Heart left ventricle (tissue), 16 donors: ENCODE measurements around the gene RRP1. TPM values are rescaled to one million over a fixed set of nuclear protein-coding genes. Genes with fewer than 3 reads are reported as not detected.

ENCODE experiments used
- ATAC-seq, 4 donors: fragments of 200-7000 bp; cut with Tn5 transposase; one replicate each; pipeline ENCODE4 v1.9.1; 2020 to 2022; ENCODE audit warnings: moderate library complexity in 4 of 4, mild to moderate bottlenecking in 3 of 4, moderate number of reproducible peaks in 1 of 4
- DNase-seq, 5 donors: peaks; one replicate each; pipeline ENCODE4 v3.0.0-alpha.2; 2020
- H3K27ac ChIP-seq, 12 donors: fragments of 200-600 bp; sonication (generic) in 4 of 12; one replicate each; pipeline versions ENCODE4 v1.5.0 to v1.8.0; 2016 to 2022; ENCODE audit warnings: mild to moderate bottlenecking in 2 of 12
- H3K27me3 ChIP-seq, 9 donors: fragments of 200-600 bp; sonication (generic) in 2 of 9; one replicate each; pipeline versions ENCODE4 v1.5.1 to v1.8.0; 2016 to 2022; ENCODE audit warnings: mild to moderate bottlenecking in 3 of 9
- H3K36me3 ChIP-seq, 9 donors: fragments of 200-600 bp; sonication (generic) in 2 of 9; one replicate each; pipeline versions ENCODE4 v1.5.0 to v1.8.0; 2018 to 2022; ENCODE audit warnings: mild to moderate bottlenecking in 2 of 9
- H3K4me1 ChIP-seq, 12 donors: fragments of 200-600 bp; sonication (generic) in 4 of 12; one replicate each; pipeline versions ENCODE4 v1.5.0 to v1.8.0; 2016 to 2022; ENCODE audit warnings: mild to moderate bottlenecking in 3 of 12
- H3K4me3 ChIP-seq, 12 donors: fragments of 200-600 bp; sonication (generic) in 4 of 12; one replicate each; pipeline versions ENCODE4 v1.5.0 to v1.8.0; 2017 to 2022; ENCODE audit warnings: mild to moderate bottlenecking in 9 of 12, moderate library complexity in 4 of 12
- H3K9me3 ChIP-seq, 12 donors: fragments of 200-600 bp; sonication (generic) in 4 of 12; one replicate each; pipeline versions ENCODE4 v1.5.0 to v1.8.0; 2016 to 2022; ENCODE audit warnings: mild to moderate bottlenecking in 1 of 12
- CTCF ChIP-seq, 12 donors: fragments of 200-600 bp; sonication (generic) in 4 of 12; IDR thresholded peaks; one replicate each; pipeline versions ENCODE4 v1.5.0 to v1.8.0; 2018 to 2022; ENCODE audit warnings: antibody characterized with exemption in 12 of 12, mild to moderate bottlenecking in 5 of 12
- POLR2A ChIP-seq, 2 donors: fragments of 450-650 bp; IDR thresholded peaks; one replicate each; pipeline ENCODE4 v1.6.1; 2017; ENCODE audit warnings: antibody characterized with exemption in 2 of 2, mild to moderate bottlenecking in 2 of 2, moderate library complexity in 2 of 2
- WGBS, 4 donors: extraction: QIAGEN DNeasy Blood & Tissue Kit in 2 of 4; methylation state at CpG; one replicate each; pipeline versions ENCODE4 v1.1.5 to v1.1.7; 2013 to 2018; 5-methylcytosine and 5-hydroxymethylcytosine counted together
- intact Hi-C, 10 donors: fragments of 100-400 bp; cut with DNase I; formaldehyde crosslinking; loops; one replicate each; pipeline versions ENCODE4 v1.11.1 to v1.14.2; 2022
- polyA plus RNA-seq, 2 donors: library from polyadenylated mRNA; stranded (reverse); fragments of 200-250 nt; gene quantifications; one replicate each; pipeline ENCODE4 v1.2.3, GENCODE V29; 2013
- total RNA-seq, 9 donors: library from RNA; depleted of rRNA in 2 of 9; stranded (reverse); fragments of >200 nt in 2 of 9; fragmentation: NEBNext Ultra II Directional in 3 of 9; extraction: Animal tissue kit (Norgen Biotek cat#: 25700) in 3 of 9; gene quantifications; one replicate each; pipeline versions ENCODE4 v1.1.0 to v1.2.4, GENCODE V29; 2016 to 2023
- donor health status: ischemic (EF 13 %, LVEDD 7.1; RV severe dilation, severe dysfunction).
- donor health status: healthy with polysubstance abuse.
- donor health status: DM: no; HTN: yes; CAD: no.
- donor health status: DM: no; HTN: no; CAD: no.
- donor health status: ischemic (EF 25% LVEDD 6.9; RV normal size, moderate dysfunction).
- donor health status: ischemic (EF 25% LVEDD 5.7; RV mildly dilated, moderate dysfunction).
- donor health status: healthy.
- donor health status: DM: yes; HTN: yes; CAD: no.
- donor health status: ischemic (EF 35%, LVEDD 5.7; RV mildly dilated, moderate dysfunction).
- donor health status: nonischemic (EF 11% LVEDD 7.7; RV severe dilation, severe dysfunction).
- donor health status: DM: yes; HTN: yes; CAD: no.
- donor health status: PGD.
- donor health status: ischemic (EF 29% LVEDD 5.4; RV normal size, mild dysfunction).
- donor health status: nonischemic (EF 23%, LVEDD 6.1; RV moderate dilation, normal function).

RRP1 gene
- total and polyA plus RNA-seq, 11 donors = 6.0 to 15.6 (median 9.8) TPM

- TF ChIP-seq POLR2A (IDR thresholded peaks at IDR 0.05) (no peak), CTCF (IDR thresholded peaks at IDR 0.05) (no peak)
- Histone ChIP-seq H3K27me3 (no peaks in the 10 kb centered on the region), H3K36me3 (peaks cover 0 to 33% (median 0%) of the 10 kb centered on the region in 9 donors), H3K4me3 (no peak overlapping the region), H3K27ac (no peak overlapping the region), H3K4me1 (peaks cover 0 to 12% (median 1%) of the 10 kb centered on the region in 12 donors), H3K9me3 (peaks cover 0 to 4% (median 0%) of the 10 kb centered on the region in 12 donors)
- WGBS, 4 donors = 77 to 88% (median 79%) methylated on average over 18 to 19 of the region's 19 CpGs
- intact Hi-C loops = no loop called here
- DNase-seq (no peak), ATAC-seq (peak in 2 of 4 donors; percentile 6 to 9)
Observed at GRCh38 chr21:43764576-43765495, 24.5 kb upstream of the RRP1 start.

- H3K27me3 ChIP-seq = no peaks in the 10 kb centered on the region
- DNase-seq = no peak
- TF ChIP-seq CTCF (IDR thresholded peaks at IDR 0.05) (no peak), POLR2A (IDR thresholded peaks at IDR 0.05) (no peak)
- peaks cover 0 to 16% (median 0%) of the 10 kb centered on the region in 9 donors for H3K36me3 ChIP-seq
- intact Hi-C loops = no loop called here
- H3K4me3 ChIP-seq = no peak overlapping the region
- H3K27ac ChIP-seq = peak overlapping the region in 1 of 12 donors; percentile 40
- peaks cover 0 to 4% (median 0%) of the 10 kb centered on the region in 12 donors for H3K9me3 ChIP-seq
- WGBS, 4 donors = 81 to 89% (median 84%) methylated on average over 32 to 34 of the region's 34 CpGs
- ATAC-seq = peak in 1 of 4 donors; percentile 2
- peaks cover 0 to 12% (median 1%) of the 10 kb centered on the region in 12 donors for H3K4me1 ChIP-seq
Observed at GRCh38 chr21:43766734-43767497, 22.5 kb upstream of the RRP1 start.

GRCh38 chr21:43767498-43767983 lies 21.8 kb upstream of the RRP1 start:
- Histone ChIP-seq H3K4me3 (no peak overlapping the region), H3K9me3 (peaks cover 0 to 4% (median 0%) of the 10 kb centered on the region in 12 donors), H3K27me3 (no peaks in the 10 kb centered on the region), H3K36me3 (peaks cover 0 to 10% (median 0%) of the 10 kb centered on the region in 9 donors), H3K27ac (peak overlapping the region in 1 of 12 donors; percentile 40), H3K4me1 (peaks cover 0 to 12% (median 1%) of the 10 kb centered on the region in 12 donors)
- DNase-seq = no peak
- no peak for TF ChIP-seq POLR2A (IDR thresholded peaks at IDR 0.05)
- TF ChIP-seq CTCF (IDR thresholded peaks at IDR 0.05) = no peak
- ATAC-seq = peak in 1 of 4 donors; percentile 6
- intact Hi-C loops = no loop called here
- 82 to 86% (median 86%) methylated on average over 14 to 15 of the region's 15 CpGs for WGBS, 4 donors
